GM12878 (cell line): ENCODE results near the gene CREB3L4. TPM values are rescaled to one million over a fixed set of nuclear protein-coding genes. Genes with fewer than 3 reads are reported as not detected.

Source experiments
- CTCF ChIP-seq, 3 experiments: IDR thresholded peaks in 2 of 3; conservative IDR thresholded peaks in 1 of 3; 2 replicates each; pipeline ENCODE4 v1.5.1; 2011; ENCODE audit warnings: low read depth in 3 of 3, low read length in 3 of 3, mild to moderate bottlenecking in 3 of 3, control low read depth in 2 of 3, moderate library complexity in 2 of 3, inconsistent platforms in 1 of 3, mixed read lengths in 1 of 3; ENCODE audit not compliant: control insufficient read depth in 2 of 3, insufficient read depth in 1 of 3; ENCODE audit errors: extremely low read depth in 1 of 3
- SREBF2 ChIP-seq: IDR thresholded peaks from 2 replicates; pipeline ENCODE4 v1.6.1; 2012; ENCODE audit warnings: mild to moderate bottlenecking, low read length
- TCF7 ChIP-seq: IDR thresholded peaks from 2 replicates; pipeline ENCODE4 v1.6.1; 2014; ENCODE audit warnings: antibody characterized with exemption, borderline replicate concordance
- polyA plus RNA-seq, 11 experiments: library from polyadenylated mRNA; depleted of rRNA in 4 of 11; unstranded in 6 of 11; stranded (reverse) in 5 of 11; fragments of >200 nt; fragmentation: Nextera tagmentation in 4 of 11; fragmentation: Illumina TruSeq in 1 of 11; extraction: Ambion mirVana in 4 of 11; extraction: Trizol in 1 of 11; gene quantifications; 1 replicate in 1 of 11; 2 replicates in 10 of 11; pipeline versions ENCODE4 v1.2.1 to v1.2.3, GENCODE V29; 2011 to 2016; ENCODE audit warnings: inconsistent platforms in 2 of 11, missing spikeins in 2 of 11, low read depth in 1 of 11
- total RNA-seq, 4 experiments: library from RNA; depleted of rRNA in 3 of 4; stranded (reverse); fragments of >200 nt in 3 of 4; fragmentation: Illumina TruSeq in 1 of 4; extraction: Trizol in 1 of 4; gene quantifications; 2 replicates each; pipeline versions ENCODE4 v1.2.1 to v1.2.3, GENCODE V29; 2013 to 2021
- TF ChIP-seq, protein P1 (sequence below): IDR thresholded peaks from 2 replicates; pipeline ENCODE4 v1.6.1; 2012; ENCODE audit warnings: improper control_type of control experiment, low read depth, low read length; ENCODE audit not compliant: insufficient replicate concordance

Gene CREB3L4
- total and polyA plus RNA-seq, 10 of the 15 experiments (the other 5 are each of a cell fraction or from before 2014, with no cell fraction given), result 9.7 to 14.0 (median 12.1) TPM

- TF ChIP-seq, protein P1, sequence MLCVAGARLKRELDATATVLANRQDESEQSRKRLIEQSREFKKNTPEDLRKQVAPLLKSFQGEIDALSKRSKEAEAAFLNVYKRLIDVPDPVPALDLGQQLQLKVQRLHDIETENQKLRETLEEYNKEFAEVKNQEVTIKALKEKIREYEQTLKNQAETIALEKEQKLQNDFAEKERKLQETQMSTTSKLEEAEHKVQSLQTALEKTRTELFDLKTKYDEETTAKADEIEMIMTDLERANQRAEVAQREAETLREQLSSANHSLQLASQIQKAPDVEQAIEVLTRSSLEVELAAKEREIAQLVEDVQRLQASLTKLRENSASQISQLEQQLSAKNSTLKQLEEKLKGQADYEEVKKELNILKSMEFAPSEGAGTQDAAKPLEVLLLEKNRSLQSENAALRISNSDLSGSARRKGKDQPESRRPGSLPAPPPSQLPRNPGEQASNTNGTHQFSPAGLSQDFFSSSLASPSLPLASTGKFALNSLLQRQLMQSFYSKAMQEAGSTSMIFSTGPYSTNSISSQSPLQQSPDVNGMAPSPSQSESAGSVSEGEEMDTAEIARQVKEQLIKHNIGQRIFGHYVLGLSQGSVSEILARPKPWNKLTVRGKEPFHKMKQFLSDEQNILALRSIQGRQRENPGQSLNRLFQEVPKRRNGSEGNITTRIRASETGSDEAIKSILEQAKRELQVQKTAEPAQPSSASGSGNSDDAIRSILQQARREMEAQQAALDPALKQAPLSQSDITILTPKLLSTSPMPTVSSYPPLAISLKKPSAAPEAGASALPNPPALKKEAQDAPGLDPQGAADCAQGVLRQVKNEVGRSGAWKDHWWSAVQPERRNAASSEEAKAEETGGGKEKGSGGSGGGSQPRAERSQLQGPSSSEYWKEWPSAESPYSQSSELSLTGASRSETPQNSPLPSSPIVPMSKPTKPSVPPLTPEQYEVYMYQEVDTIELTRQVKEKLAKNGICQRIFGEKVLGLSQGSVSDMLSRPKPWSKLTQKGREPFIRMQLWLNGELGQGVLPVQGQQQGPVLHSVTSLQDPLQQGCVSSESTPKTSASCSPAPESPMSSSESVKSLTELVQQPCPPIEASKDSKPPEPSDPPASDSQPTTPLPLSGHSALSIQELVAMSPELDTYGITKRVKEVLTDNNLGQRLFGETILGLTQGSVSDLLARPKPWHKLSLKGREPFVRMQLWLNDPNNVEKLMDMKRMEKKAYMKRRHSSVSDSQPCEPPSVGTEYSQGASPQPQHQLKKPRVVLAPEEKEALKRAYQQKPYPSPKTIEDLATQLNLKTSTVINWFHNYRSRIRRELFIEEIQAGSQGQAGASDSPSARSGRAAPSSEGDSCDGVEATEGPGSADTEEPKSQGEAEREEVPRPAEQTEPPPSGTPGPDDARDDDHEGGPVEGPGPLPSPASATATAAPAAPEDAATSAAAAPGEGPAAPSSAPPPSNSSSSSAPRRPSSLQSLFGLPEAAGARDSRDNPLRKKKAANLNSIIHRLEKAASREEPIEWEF, result no peak
- TF ChIP-seq CTCF (IDR thresholded peaks at IDR 0.05 in 2 of 3, conservative IDR thresholded peaks at IDR 0.05 in 1 of 3; ENCODE audit: control insufficient read depth in 2 of 3, extremely low read depth in 1 of 3, insufficient read depth in 1 of 3, low read depth in 3 of 3, low read length in 3 of 3) (0 out of 6 replicates have a peak, but pooled peaks of 1 of the 3 experiments have one; percentile 4), TCF7 (no peak), SREBF2 (no peak)
Measured at GRCh38 chr1:153958111-153958960, 9.4 kb upstream of the CREB3L4 start, which contains the start of gene CRTC2 (continued).
